ENCODE measurements around the gene RFX3.
"Not testable (repeated sequence)": the region's sequence is repeated elsewhere in the genome, so short reads cannot be mapped to it uniquely, and the experiment has no call there.

The RFX3 gene

GRCh38 chr9:3321186-3321585, 204.6 kb downstream of the RFX3 start:
- no peak overlapping the region for H3K4ac ChIP-seq (ENCODE audit: low read length)
- H3K4me2 ChIP-seq (ENCODE audit: insufficient read depth, low read length, poor library complexity, severe bottlenecking), result no peak overlapping the region
- H4K91ac ChIP-seq (ENCODE audit: low read depth, low read length, poor library complexity), result no peak overlapping the region
- H3K4me3 ChIP-seq (ENCODE audit: low read length in 2 of 2), result no peak overlapping the region
- H3K14ac ChIP-seq (ENCODE audit: low read length), result no peak overlapping the region
- no peak overlapping the region for H2BK5ac ChIP-seq (ENCODE audit: low read length)
- no peak overlapping the region for H2AFZ ChIP-seq (ENCODE audit: low read length)
- no peak overlapping the region for H2BK12ac ChIP-seq (ENCODE audit: low read length)
- no peak for DNase-seq (ENCODE audit: low spot score)
- no peak overlapping the region for H3K23ac ChIP-seq (ENCODE audit: low read depth, low read length, poor library complexity)
- peaks cover 0 to 25% of the 10 kb centered on the region in 2 donors for H3K36me3 ChIP-seq (replicated peaks in 1 of 2; ENCODE audit: control insufficient read depth in 2 of 2, insufficient read depth in 2 of 2, low read length in 2 of 2)
- WGBS, 2 donors (ENCODE audit: extremely low coverage in 2 of 2, insufficient read length in 2 of 2, insufficient replicate concordance in 1 of 2), result no CpG with 5 or more reads among the region's 4 CpGs
- no peak overlapping the region for H3K9ac ChIP-seq (ENCODE audit: low read depth, low read length, poor library complexity)
- H3K79me1 ChIP-seq (ENCODE audit: low read depth, low read length), result no peaks in the 10 kb centered on the region
- no peak overlapping the region for H2BK120ac ChIP-seq (ENCODE audit: low read depth, low read length)
- H2AK5ac ChIP-seq (ENCODE audit: low read depth, low read length), result no peak overlapping the region
- H3K27ac ChIP-seq (replicated peaks; ENCODE audit: low read length), result no peak overlapping the region
- no peaks in the 10 kb centered on the region for H3K27me3 ChIP-seq (ENCODE audit: control insufficient read depth in 3 of 3, insufficient read depth in 3 of 3, low read depth in 1 of 3, low read length in 3 of 3)
- H3K4me1 ChIP-seq (ENCODE audit: control insufficient read depth in 2 of 2, insufficient read depth in 1 of 2, low read depth in 1 of 2, low read length in 2 of 2), result no peaks in the 10 kb centered on the region
- H2BK15ac ChIP-seq (ENCODE audit: low read length), result no peak overlapping the region
- H3K9me3 ChIP-seq (replicated peaks in 1 of 2; ENCODE audit: control insufficient read depth in 2 of 2, insufficient read depth in 1 of 2, low read depth in 1 of 2, low read length in 2 of 2), result no peaks in the 10 kb centered on the region
- H3K18ac ChIP-seq (ENCODE audit: low read length), result no peak overlapping the region
- no peak overlapping the region for H4K8ac ChIP-seq (ENCODE audit: low read depth, low read length)

GRCh38 chr9:3312595-3312994, 213.2 kb downstream of the RFX3 start:
- H2BK120ac ChIP-seq (ENCODE audit: low read depth, low read length); H2BK15ac ChIP-seq (ENCODE audit: low read length); H3K4me1 ChIP-seq (ENCODE audit: control insufficient read depth in 2 of 2, insufficient read depth in 1 of 2, low read depth in 1 of 2, low read length in 2 of 2); H3K79me1 ChIP-seq (ENCODE audit: low read depth, low read length); H2AFZ ChIP-seq (ENCODE audit: low read length); H4K91ac ChIP-seq (ENCODE audit: low read depth, low read length, poor library complexity); H3K9ac ChIP-seq (ENCODE audit: low read depth, low read length, poor library complexity); H3K9me3 ChIP-seq (replicated peaks in 1 of 2; ENCODE audit: control insufficient read depth in 2 of 2, insufficient read depth in 1 of 2, low read depth in 1 of 2, low read length in 2 of 2); H3K14ac ChIP-seq (ENCODE audit: low read length); H3K23ac ChIP-seq (ENCODE audit: low read depth, low read length, poor library complexity); DNase-seq (ENCODE audit: low spot score); H3K18ac ChIP-seq (ENCODE audit: low read length); H3K4me3 ChIP-seq (ENCODE audit: low read length in 2 of 2); H3K4me2 ChIP-seq (ENCODE audit: insufficient read depth, low read length, poor library complexity, severe bottlenecking); H3K4ac ChIP-seq (ENCODE audit: low read length); H3K36me3 ChIP-seq (replicated peaks in 1 of 2; ENCODE audit: control insufficient read depth in 2 of 2, insufficient read depth in 2 of 2, low read length in 2 of 2); H2BK5ac ChIP-seq (ENCODE audit: low read length); H3K27ac ChIP-seq (replicated peaks; ENCODE audit: low read length); H2BK12ac ChIP-seq (ENCODE audit: low read length); H4K8ac ChIP-seq (ENCODE audit: low read depth, low read length); H3K27me3 ChIP-seq (ENCODE audit: control insufficient read depth in 3 of 3, insufficient read depth in 3 of 3, low read depth in 1 of 3, low read length in 3 of 3); H2AK5ac ChIP-seq (ENCODE audit: low read depth, low read length): not testable (repeated sequence)
- no CpG with 5 or more reads among the region's 9 CpGs for WGBS, 2 donors (ENCODE audit: extremely low coverage in 2 of 2, insufficient read length in 2 of 2, insufficient replicate concordance in 1 of 2)

GRCh38 chr9:3308609-3309008, 217.2 kb downstream of the RFX3 start:
- H2BK15ac ChIP-seq (ENCODE audit: low read length), result no peak overlapping the region
- H4K8ac ChIP-seq (ENCODE audit: low read depth, low read length), result no peak overlapping the region
- WGBS, 2 donors (ENCODE audit: extremely low coverage in 2 of 2, insufficient read length in 2 of 2, insufficient replicate concordance in 1 of 2), result no CpG with 5 or more reads among the region's 2 CpGs
- no peak for DNase-seq (ENCODE audit: low spot score)
- H3K4ac ChIP-seq (ENCODE audit: low read length), result no peak overlapping the region
- H2BK120ac ChIP-seq (ENCODE audit: low read depth, low read length), result no peak overlapping the region
- H3K9ac ChIP-seq (ENCODE audit: low read depth, low read length, poor library complexity), result no peak overlapping the region
- no peaks in the 10 kb centered on the region for H3K9me3 ChIP-seq (replicated peaks in 1 of 2; ENCODE audit: control insufficient read depth in 2 of 2, insufficient read depth in 1 of 2, low read depth in 1 of 2, low read length in 2 of 2)
- no peak overlapping the region for H4K91ac ChIP-seq (ENCODE audit: low read depth, low read length, poor library complexity)
- H3K14ac ChIP-seq (ENCODE audit: low read length), result no peak overlapping the region
- H2AK5ac ChIP-seq (ENCODE audit: low read depth, low read length), result no peak overlapping the region
- H3K27me3 ChIP-seq (ENCODE audit: control insufficient read depth in 3 of 3, insufficient read depth in 3 of 3, low read depth in 1 of 3, low read length in 3 of 3), result no peaks in the 10 kb centered on the region
- H3K18ac ChIP-seq (ENCODE audit: low read length), result no peak overlapping the region
- H2BK12ac ChIP-seq (ENCODE audit: low read length), result no peak overlapping the region
- H3K4me2 ChIP-seq (ENCODE audit: insufficient read depth, low read length, poor library complexity, severe bottlenecking), result no peak overlapping the region
- no peak overlapping the region for H3K4me3 ChIP-seq (ENCODE audit: low read length in 2 of 2)
- peaks cover 0 to 8% of the 10 kb centered on the region in 2 donors for H3K4me1 ChIP-seq (ENCODE audit: control insufficient read depth in 2 of 2, insufficient read depth in 1 of 2, low read depth in 1 of 2, low read length in 2 of 2)
- H3K36me3 ChIP-seq (replicated peaks in 1 of 2; ENCODE audit: control insufficient read depth in 2 of 2, insufficient read depth in 2 of 2, low read length in 2 of 2), result peaks cover 0 to 10% of the 10 kb centered on the region in 2 donors
- no peak overlapping the region for H2BK5ac ChIP-seq (ENCODE audit: low read length)
- H2AFZ ChIP-seq (ENCODE audit: low read length), result no peak overlapping the region
- no peaks in the 10 kb centered on the region for H3K79me1 ChIP-seq (ENCODE audit: low read depth, low read length)
- H3K27ac ChIP-seq (replicated peaks; ENCODE audit: low read length), result no peak overlapping the region
- H3K23ac ChIP-seq (ENCODE audit: low read depth, low read length, poor library complexity), result no peak overlapping the region

- H2BK12ac ChIP-seq (ENCODE audit: low read length); H3K4me1 ChIP-seq (ENCODE audit: control insufficient read depth in 2 of 2, insufficient read depth in 1 of 2, low read depth in 1 of 2, low read length in 2 of 2); H2BK120ac ChIP-seq (ENCODE audit: low read depth, low read length); H3K27me3 ChIP-seq (ENCODE audit: control insufficient read depth in 3 of 3, insufficient read depth in 3 of 3, low read depth in 1 of 3, low read length in 3 of 3); H4K91ac ChIP-seq (ENCODE audit: low read depth, low read length, poor library complexity); H3K9me3 ChIP-seq (replicated peaks in 1 of 2; ENCODE audit: control insufficient read depth in 2 of 2, insufficient read depth in 1 of 2, low read depth in 1 of 2, low read length in 2 of 2); DNase-seq (ENCODE audit: low spot score); H3K79me1 ChIP-seq (ENCODE audit: low read depth, low read length); H2BK5ac ChIP-seq (ENCODE audit: low read length); H2AK5ac ChIP-seq (ENCODE audit: low read depth, low read length); H3K18ac ChIP-seq (ENCODE audit: low read length); H2BK15ac ChIP-seq (ENCODE audit: low read length); H2AFZ ChIP-seq (ENCODE audit: low read length); H3K23ac ChIP-seq (ENCODE audit: low read depth, low read length, poor library complexity); H3K14ac ChIP-seq (ENCODE audit: low read length); H3K4me2 ChIP-seq (ENCODE audit: insufficient read depth, low read length, poor library complexity, severe bottlenecking); H3K36me3 ChIP-seq (replicated peaks in 1 of 2; ENCODE audit: control insufficient read depth in 2 of 2, insufficient read depth in 2 of 2, low read length in 2 of 2); H3K4me3 ChIP-seq (ENCODE audit: low read length in 2 of 2); H3K9ac ChIP-seq (ENCODE audit: low read depth, low read length, poor library complexity); H3K4ac ChIP-seq (ENCODE audit: low read length); H4K8ac ChIP-seq (ENCODE audit: low read depth, low read length); H3K27ac ChIP-seq (replicated peaks; ENCODE audit: low read length): not testable (repeated sequence)
- WGBS, 2 donors (ENCODE audit: extremely low coverage in 2 of 2, insufficient read length in 2 of 2, insufficient replicate concordance in 1 of 2), result no CpG with 5 or more reads among the region's 1 CpG
Measured at GRCh38 chr9:3304388-3304787, 221.4 kb downstream of the RFX3 start.
